ENCODE results near the gene MATK.

- TF ChIP-seq REST (IDR thresholded peaks at IDR 0.05; ENCODE audit: insufficient read depth in 1 of 2, low read depth in 2 of 2, low read length in 2 of 2) (no peak), TAF1 (IDR thresholded peaks at IDR 0.05; ENCODE audit: borderline replicate concordance, insufficient read depth, low read length) (no peak), POLR2AphosphoS5 (IDR thresholded peaks at IDR 0.05; ENCODE audit: low read depth, low read length) (no peak)
Observed at GRCh38 chr19:3759482-3760254, 26.5 kb downstream of the MATK start.

Measured in PFSK-1 (cell line).